NCI-H82 treated with DMSO at 0.1 percent for 48 hours (cell line): ENCODE results near the gene RGL2.
"Not testable (repeated sequence)": the region's sequence is repeated elsewhere in the genome, so short reads cannot be mapped to it uniquely, and the experiment has no call there.

Experiments
- DNase-seq: peaks from one replicate; lab custom pipeline; 2025; ENCODE audit not compliant: unreplicated experiment; lab: John Stamatoyannopoulos, UW

RGL2 gene

DNA sequence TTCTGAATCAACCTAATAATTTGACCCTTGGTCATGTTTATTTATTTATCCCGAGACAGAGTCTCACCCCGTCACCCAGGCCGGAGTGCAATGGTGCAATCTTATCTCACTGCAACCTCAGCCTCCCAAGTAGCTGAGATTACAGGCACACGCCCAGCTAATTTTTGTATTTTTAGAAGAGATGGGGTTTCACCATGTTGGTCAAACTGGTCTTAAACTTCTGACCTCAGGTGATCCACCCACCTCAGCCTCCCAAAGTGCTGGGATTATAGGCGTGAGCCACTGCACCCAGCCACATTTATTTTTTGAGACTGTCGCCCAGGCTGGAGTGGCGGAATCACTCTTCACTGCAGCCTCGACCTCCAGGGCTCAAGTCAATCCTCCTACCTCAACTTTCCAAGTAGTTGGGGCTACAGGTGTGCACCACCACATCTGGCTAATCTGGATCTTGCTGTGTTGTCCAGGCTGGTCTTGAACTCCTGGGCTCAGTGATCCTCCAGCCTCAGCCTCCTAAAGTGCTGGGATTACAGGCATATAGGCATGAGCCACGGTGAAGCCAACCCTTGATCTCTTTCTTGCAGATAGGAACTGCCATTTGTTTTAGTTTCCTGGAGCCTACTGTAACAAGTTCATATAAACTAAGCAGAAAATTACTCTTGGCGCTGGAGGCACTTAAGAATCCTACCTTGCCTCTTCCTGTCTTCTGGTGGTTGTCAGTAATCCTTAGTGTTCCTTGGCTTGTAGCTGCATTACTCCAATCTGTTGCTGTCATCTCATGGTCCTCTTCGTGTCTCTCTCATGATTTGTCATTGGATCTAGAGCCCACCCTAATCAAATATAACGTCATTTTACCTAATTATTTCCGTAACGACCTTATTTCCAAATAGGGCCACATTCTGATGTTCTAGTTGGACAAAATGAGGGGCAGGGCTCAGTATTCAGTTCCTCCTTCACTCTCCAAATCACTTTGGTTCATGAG lies 24.5 kb downstream of the RGL2 start:
- DNase-seq, result no peak

DNA sequence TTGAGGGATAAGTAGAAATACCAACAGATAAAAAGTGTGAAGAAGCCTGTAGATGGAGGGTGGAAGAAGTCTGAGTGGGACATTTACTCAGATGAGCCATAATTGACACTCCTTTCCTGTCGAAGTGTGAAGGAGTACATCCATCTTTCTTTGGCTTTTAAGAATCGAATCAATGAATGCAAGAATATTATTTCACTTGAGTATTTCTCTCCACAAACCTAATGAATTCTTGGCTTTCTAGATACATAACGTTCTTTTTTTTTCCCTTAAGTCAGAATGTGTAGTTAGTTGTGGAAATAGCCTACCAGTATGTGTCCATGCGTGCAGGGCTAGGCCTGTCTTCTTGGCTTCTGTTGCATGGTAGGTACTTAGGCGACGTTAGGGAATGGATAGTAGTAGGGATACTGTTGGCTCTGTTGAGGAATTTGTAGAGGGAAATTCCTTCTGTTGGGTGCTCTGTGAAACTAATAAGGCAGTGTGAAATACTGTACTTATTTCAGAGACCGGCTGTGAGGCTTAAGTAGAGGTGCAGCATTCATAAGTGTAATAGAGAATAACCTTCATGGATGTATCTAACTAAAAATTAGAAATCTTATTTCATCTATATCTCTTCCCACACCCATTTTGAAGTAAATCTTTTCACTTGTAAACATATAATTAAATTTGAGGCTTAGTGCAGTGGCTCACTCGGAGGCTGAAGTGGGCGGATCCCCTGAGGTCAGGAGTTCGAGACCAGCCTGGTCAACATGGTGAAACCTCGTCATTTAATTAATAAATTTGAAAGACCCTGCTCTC lies 25.4 kb downstream of the RGL2 start:
- DNase-seq, result no peak

DNA sequence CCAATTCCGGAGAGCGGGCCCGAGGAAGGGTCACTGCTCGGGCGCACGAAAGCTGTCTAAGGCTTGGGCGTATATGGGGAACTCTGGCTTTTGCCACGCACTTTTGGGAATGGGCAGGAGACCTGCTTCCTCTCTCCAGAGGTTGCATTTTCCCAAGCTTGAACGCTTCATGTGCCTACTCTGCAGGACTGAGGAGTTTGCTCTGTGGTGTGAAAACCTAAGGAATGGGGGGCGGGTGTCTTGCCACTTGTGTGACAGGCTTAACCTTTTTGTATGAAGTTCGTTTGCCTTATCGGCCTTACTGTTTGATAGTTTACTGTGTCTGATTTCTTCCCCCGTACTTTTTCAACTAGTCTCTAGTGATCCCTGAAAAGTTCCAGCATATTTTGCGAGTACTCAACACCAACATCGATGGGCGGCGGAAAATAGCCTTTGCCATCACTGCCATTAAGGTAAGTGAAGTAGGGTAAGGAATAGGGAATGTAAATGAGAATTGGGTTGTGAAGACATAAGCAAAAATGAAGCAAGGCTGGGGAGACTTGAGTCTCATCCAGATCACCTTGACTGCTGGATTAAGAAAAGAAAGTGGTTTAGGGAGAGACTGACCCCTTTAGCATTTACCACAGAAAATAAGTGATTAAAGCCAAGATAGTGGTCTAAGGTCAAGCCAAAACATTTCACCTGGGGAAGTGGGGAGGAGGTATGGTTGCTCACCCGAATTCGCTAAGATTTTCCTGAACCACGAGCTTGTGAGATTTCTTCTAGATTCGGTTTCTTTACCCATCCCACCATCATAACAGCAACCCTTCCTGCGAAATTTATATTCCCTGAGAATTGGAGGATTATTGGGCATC lies 26.2 kb downstream of the RGL2 start:
- no peak for DNase-seq

DNA sequence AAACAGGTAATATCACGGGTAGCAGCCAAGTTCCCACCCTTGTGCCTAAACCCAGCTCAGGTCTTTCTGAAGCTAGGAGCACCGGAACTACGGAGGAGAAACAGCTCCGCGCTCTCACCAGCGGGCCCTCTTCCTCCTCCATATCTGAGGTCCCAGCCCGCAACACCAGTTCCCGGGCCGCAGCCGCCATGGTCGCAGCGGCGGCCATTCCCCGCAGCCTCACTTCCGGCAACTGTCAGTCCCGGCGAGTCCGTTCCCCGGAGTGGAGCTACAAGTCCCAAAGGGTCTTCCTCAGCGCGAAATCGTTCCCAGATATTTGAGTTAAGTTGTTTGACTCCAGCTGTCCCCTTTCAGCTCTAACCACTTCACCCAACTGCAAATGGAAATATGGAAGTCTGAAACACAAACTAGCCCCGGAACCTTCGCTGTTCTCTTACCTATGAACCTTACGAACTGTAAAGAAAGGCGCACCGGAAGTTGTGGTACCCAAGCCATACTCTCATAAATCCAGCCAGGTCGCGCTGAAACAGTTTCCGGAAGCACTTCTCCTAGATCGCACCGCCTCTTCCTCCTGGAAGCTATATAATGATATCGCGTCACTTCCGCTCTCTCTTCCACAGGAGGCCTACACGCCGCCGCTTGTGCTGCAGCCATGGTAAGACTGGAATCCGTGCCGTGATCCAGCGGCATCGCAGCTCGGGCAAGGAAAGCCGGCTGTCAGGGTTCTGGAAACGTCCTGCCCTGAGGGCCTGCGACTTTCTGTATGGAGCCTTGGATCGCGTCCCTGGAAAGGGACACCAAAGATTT lies 27.1 kb downstream of the RGL2 start, which contains the start of the genes RPS18 and VPS52:
Gene RPS18, plus strand, starts transcription at position 608 of the 807 bp plus-strand sequence. Its CDS starts 45 bp downstream, at position 653.
Gene VPS52, minus strand, starts transcription at position 409 of the 807 bp plus-strand sequence. Its CDS starts 201 bp downstream, at position 208.
- DNase-seq, result peak; percentile 99

DNA sequence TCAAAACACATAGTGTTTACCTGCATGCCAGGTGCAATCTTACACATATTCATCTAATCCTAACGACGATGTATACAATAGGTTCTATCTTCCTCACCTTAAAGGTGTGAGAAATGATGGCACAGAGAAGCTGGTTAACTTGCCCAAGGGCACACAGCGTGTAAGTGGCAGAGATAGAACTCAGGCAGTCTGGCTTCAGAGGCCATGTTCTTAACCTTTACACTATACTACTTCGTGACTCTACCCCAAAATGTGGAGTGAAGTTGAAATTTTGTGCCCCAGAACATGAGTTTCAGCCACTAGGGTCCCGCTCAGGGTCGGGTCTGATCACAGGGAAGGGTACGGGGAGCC lies 27.6 kb downstream of the RGL2 start:
- no peak for DNase-seq

DNA sequence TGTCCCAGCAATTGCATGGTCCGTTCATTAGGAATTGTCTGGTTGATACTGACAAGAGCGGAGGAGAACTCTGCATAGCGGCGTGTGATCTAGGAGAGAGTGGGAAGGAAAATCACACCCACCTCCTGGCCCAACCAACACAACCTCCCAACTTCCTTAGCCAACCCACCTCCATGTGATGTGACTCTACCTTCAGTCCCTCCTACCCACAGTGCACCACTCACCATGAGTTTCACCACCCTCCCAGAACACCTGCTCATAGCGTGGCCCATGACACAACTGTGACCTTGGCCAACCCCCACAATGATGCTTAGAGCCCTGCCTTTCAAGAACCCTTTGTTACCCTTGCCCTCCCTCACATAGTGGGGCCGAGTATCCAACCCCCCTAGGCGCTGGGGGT lies 34.7 kb downstream of the RGL2 start:
- DNase-seq, result no peak

DNA sequence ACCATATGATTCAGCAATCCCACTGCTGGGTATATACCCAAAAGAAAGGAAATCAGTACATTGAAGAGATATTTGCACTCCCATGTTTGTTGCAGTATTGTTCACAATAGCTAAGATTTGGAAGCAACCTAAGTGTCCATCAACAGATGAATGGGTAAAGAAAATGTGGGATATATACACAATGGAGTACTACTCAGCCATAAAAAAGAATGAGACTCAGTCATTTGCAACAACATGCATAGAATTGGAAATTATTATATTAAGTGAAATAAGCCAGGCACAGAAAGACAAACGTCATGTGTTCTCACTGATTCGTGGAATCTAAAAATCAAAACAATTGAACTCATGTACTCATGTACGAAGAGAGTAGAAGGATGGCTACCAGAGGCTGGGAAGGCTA lies 36.3 kb downstream of the RGL2 start:
- not testable (repeated sequence) for DNase-seq

DNA sequence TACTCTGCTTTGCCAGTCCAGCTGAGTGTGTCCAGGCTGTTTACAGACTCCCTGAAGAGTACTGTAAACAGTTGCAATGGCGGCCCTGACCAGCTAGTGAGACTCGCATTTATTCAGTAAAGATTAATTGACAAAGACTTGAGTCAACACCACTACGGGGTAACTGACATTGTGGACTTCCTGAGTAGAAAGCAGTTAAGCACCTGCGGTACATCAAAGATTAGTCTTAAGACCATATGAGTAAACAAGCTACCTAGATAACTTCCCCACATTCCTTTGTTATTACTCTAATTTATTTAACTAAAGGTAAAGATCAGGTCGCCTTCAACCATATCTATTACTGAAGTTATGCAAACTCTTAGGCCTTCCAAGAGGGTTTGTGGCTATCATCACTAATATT lies 39.7 kb downstream of the RGL2 start:
- no peak for DNase-seq

- DNase-seq, result no peak
Observed at GRCh38 chr6:33254591-33254990, 44.2 kb downstream of the RGL2 start.

DNA sequence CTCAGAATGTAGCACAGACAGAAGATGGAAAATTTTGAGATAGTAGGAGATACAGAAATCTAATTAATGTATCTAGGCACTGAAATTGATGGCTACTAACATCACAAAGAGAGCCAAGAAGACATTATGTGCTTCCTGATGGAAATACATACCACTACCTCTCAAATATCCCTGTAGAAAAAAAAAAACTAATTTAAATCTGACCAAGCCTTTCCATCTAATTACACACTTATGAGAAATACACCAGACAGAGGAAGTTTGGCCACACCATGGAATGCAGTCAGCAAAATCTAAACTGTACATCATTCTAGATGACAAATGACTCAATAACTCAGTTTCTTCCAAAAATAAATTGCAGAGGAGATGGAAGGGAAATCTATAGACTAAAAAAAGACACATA lies 46.0 kb downstream of the RGL2 start:
- no peak for DNase-seq

DNA sequence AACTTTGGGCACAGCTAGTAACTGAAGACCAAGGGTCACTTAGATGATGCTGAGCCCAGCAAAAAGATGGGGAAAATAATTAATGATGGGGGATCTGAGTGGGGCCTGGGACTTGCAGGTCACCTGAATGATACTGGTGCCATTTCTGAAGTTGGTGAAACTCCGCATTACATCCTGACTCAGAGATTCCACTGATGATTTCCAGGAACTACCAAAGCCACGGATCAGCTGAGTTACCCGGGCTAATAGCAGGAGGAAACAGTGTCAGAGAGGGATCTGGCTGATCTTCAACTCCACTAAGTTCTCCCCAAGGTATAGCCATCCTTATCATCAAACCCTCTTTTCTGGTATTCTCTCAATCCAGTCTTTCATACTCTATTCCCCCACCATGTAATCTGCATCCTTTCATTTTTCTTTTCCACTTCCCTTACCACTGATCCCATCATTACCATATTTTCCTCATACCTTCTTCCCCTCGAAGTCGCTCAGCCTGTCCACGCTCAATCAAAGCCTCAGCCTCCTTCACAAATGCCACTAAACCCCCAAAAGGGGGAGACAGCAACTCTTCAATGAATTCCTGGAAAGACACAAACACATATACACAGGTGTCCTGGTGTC lies 47.2 kb downstream of the RGL2 start:
- DNase-seq, result no peak

DNA sequence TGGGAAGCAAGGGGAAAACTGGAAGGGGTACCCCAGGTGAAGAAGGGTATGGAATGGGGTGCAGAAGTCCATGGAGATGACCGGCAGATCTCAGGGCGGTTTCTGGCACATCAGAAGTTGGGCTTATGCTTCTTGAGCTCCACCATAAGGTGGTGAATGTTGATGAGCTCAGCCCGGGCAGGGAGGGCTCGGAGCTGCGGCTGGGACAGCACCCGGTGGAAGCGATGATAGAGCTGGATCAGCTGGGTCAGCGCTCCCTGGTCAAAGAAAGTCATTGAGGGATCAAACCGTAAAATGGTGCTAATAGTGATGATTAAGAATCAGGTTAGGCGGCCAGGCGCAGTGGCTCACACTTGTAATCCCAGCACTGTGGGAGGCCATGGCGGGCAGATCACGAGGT lies 48.0 kb downstream of the RGL2 start:
- DNase-seq, result no peak

- DNase-seq, result no peak
Observed at GRCh38 chr6:33249732-33250630, 48.8 kb downstream of the RGL2 start.

DNA sequence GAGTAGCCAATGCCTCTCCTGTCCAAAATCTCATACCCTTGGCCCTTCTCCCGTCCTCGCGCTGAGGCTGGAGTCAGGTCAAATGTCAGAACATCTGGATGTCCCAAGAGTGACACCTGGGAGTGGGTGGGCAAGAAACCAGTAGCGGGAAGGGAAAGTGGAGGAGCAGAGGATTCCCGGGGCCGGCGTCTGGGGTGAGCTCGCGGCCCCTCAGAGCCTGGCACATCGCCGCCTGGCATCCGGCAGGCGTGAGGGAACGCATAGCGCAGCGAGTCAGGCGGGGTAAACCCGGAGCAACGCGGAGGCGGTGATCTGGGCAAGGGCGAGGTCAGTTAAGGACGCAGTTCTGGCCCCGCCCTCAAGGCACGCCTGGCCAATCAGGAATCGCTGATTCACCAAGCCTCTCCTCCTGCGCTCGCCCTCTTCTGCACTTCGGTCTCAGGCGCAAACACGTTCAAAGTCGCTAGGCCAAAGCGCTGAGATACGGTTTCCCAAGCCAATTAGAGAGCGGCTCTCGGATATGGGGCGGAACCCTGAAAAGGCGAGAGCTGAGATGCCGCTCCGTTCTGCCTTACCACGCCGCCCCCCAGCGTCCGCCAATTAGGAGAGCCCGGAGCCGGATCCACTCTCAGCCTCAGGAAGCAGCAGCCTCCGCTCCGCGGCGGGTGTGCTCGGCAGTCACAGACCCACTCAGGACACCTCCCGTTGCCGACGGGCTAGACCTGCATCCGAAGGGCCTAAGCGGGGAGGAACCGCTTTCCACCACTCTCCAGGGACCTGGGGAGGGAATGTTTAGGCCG lies 49.6 kb downstream of the RGL2 start:
- DNase-seq, result peak; percentile 99

DNA sequence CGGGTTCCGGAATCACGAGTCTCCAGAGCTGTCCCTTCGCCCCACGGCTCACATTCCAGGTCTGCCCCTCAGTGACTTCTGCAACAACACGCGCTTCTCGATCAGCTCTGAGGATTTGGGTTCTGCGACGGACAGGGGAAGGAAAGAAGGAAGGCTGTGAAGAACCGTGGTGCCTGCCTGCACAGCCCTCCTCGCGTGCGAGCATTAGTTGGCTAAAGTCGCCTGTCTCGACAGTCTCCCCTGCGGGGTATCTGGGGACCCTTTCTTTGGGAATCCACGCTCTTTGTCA lies 50.2 kb downstream of the RGL2 start:
- no peak for DNase-seq

DNA sequence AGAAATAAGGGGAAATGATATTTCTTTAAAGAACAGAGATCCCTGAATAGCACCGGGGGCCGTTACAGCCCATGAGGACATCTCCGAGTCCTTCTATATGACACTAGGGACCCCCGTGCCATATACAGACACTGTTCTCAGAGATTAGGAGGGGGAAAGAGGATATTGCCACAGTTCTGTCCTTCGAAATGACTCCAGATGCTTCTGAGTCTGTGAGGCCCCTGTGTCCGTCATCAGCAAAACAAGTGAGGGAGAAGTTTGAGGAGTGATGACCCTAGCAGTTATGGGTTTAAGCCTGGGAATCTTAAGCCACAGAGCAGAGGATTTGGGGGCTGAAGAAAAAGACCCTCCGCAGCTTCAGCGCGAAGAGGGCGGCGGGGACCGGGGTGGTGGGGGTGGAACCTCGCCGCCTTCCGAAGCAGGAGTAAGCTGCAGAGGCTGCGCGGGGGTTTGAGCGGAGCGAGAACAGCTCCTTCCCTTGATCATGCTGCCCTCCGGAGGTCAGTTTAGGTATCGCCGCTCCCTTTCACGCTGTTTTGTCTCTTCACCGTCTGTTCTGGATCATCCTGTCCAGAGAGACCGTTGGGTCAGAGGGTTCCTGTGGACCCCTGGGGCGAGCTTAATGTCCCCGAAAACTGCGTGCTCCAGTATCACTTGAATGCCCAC lies 50.6 kb downstream of the RGL2 start:
- peak; percentile 77 for DNase-seq

- no peak for DNase-seq
Observed at GRCh38 chr6:33243476-33243875, 55.3 kb downstream of the RGL2 start.

- DNase-seq, result no peak
Observed at GRCh38 chr6:33241968-33242367, 56.8 kb downstream of the RGL2 start.
